Peyer's patch (tissue), 4 donors: ENCODE data around the gene CDRT15.
"Not testable (repeated sequence)": the region's sequence is repeated elsewhere in the genome, so short reads cannot be mapped to it uniquely, and the experiment has no call there.

ENCODE experiments used
- POLR2A ChIP-seq, 2 donors: fragments of 450-650 bp; IDR thresholded peaks; one replicate each; pipeline ENCODE4 v1.5.1; 2017; ENCODE audit warnings: antibody characterized with exemption in 2 of 2, mild to moderate bottlenecking in 2 of 2, moderate library complexity in 2 of 2
- TF ChIP-seq, protein P1 (sequence below), 6 experiments: fragments of 450-650 bp in 4 of 6; fragments of 200-600 bp in 2 of 6; sonication (generic) in 1 of 6; IDR thresholded peaks; one replicate each; pipeline ENCODE4 v1.5.1; 2017 to 2019; ENCODE audit warnings: antibody characterized with exemption in 6 of 6, mild to moderate bottlenecking in 3 of 6, moderate library complexity in 1 of 6

DNA sequence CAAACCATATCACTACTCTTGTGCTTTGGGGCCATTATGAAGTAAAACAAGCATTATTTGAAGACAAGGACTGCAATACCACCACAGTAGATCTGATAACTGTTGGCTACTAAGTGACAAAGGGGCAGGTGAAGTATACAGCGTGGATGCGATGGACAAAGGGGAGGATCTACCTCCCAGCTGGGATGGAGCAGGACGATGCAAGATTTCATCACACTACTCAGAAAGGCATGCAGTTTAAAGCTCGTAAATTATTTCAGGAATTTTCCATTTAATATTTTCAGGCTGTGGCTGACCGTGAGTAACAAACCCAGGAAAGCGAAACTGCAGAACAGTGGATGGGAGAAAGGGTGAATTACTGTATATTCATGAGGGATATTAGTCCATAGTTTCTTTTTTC, 5.5 kb downstream of the CDRT15 start:
- TF ChIP-seq, protein P1, sequence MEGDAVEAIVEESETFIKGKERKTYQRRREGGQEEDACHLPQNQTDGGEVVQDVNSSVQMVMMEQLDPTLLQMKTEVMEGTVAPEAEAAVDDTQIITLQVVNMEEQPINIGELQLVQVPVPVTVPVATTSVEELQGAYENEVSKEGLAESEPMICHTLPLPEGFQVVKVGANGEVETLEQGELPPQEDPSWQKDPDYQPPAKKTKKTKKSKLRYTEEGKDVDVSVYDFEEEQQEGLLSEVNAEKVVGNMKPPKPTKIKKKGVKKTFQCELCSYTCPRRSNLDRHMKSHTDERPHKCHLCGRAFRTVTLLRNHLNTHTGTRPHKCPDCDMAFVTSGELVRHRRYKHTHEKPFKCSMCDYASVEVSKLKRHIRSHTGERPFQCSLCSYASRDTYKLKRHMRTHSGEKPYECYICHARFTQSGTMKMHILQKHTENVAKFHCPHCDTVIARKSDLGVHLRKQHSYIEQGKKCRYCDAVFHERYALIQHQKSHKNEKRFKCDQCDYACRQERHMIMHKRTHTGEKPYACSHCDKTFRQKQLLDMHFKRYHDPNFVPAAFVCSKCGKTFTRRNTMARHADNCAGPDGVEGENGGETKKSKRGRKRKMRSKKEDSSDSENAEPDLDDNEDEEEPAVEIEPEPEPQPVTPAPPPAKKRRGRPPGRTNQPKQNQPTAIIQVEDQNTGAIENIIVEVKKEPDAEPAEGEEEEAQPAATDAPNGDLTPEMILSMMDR (IDR thresholded peaks at IDR 0.05): not testable (repeated sequence)
- not testable (repeated sequence) for TF ChIP-seq POLR2A (IDR thresholded peaks at IDR 0.05)
